ENCODE data around the gene HNRNPDL. TPM values are rescaled to one million over a fixed set of nuclear protein-coding genes. Genes with fewer than 3 reads are reported as not detected.

The HNRNPDL gene
- total RNA-seq, 1 donor, result 143 TPM

DNA sequence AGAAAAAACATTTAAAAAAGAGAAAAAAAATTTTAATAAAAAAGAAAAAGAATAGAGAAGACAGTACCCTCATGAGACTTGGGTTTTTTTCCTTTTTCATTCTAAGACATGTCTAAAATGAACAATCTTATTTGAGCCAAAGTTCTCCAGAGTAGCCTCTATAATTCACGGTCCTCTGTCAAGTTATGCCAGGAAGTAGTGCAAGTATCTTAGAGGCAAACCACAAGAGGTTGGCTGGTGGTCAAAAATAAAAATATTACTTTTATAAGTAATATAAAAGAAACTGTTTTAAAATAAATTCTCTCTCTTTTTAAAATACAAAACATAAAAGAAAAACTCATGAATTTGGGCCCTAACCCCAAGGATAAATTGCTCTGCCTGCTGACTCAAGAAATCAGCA, 26.5 kb downstream of the HNRNPDL start:
- DNase-seq (ENCODE audit: insufficient read length, low spot score, missing footprints), result peak; percentile 54
- TF ChIP-seq, protein P1, sequence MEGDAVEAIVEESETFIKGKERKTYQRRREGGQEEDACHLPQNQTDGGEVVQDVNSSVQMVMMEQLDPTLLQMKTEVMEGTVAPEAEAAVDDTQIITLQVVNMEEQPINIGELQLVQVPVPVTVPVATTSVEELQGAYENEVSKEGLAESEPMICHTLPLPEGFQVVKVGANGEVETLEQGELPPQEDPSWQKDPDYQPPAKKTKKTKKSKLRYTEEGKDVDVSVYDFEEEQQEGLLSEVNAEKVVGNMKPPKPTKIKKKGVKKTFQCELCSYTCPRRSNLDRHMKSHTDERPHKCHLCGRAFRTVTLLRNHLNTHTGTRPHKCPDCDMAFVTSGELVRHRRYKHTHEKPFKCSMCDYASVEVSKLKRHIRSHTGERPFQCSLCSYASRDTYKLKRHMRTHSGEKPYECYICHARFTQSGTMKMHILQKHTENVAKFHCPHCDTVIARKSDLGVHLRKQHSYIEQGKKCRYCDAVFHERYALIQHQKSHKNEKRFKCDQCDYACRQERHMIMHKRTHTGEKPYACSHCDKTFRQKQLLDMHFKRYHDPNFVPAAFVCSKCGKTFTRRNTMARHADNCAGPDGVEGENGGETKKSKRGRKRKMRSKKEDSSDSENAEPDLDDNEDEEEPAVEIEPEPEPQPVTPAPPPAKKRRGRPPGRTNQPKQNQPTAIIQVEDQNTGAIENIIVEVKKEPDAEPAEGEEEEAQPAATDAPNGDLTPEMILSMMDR (IDR thresholded peaks at IDR 0.05; ENCODE audit: extremely low read depth, low read depth, low read length), result no peak
- Histone ChIP-seq H3K79me2 (ENCODE audit: insufficient read depth, low read length) (no peaks in the 10 kb centered on the region), H3K27ac (ENCODE audit: low read depth, low read length) (no peak overlapping the region), H4K20me1 (ENCODE audit: insufficient read depth, low read length) (no peaks in the 10 kb centered on the region), H3K27me3 (ENCODE audit: insufficient read depth, low read length) (no peaks in the 10 kb centered on the region), H3K4me2 (ENCODE audit: insufficient read depth, low read length) (no peak overlapping the region), H3K36me3 (ENCODE audit: insufficient read depth, low read length) (no peaks in the 10 kb centered on the region), H3K9me3 (ENCODE audit: low read depth, low read length) (no peaks in the 10 kb centered on the region), H3K4me3 (ENCODE audit: insufficient read depth, low read length) (no peak overlapping the region), H3K4me1 (ENCODE audit: insufficient read depth, low read length) (no peaks in the 10 kb centered on the region), H2AFZ (ENCODE audit: low read length) (no peak overlapping the region)

DNA sequence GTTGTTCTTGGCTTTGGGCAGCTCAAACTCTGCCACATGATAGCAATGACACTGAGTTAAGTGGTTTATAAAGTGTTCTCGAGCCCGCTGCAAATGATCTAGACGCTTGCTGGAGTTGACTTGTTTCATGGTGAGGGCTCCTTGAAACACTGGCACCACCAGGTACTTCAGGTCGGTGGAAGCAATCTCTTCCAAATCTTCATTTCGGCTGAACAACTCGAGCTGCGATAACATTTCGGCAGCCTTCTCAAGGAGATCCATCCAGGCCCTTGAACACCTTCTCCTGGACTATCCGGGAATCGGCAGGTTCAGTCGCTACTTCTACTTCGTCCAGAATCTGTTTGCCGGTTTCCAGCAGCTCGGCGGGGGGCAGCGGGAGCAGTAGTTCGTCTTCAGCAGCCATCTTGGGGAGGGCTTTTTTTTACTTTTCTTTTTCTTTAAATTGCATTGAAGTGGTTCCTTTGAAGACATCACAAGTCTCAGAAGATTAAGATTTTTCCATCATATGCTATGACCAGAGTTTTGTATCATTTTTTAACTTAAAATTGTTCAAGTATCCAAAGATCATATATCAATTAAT, 28.0 kb downstream of the HNRNPDL start:
- no peaks in the 10 kb centered on the region for H3K36me3 ChIP-seq (ENCODE audit: insufficient read depth, low read length)
- no peaks in the 10 kb centered on the region for H3K4me1 ChIP-seq (ENCODE audit: insufficient read depth, low read length)
- no peaks in the 10 kb centered on the region for H3K79me2 ChIP-seq (ENCODE audit: insufficient read depth, low read length)
- no peak overlapping the region for H3K4me2 ChIP-seq (ENCODE audit: insufficient read depth, low read length)
- TF ChIP-seq, protein P1 (IDR thresholded peaks at IDR 0.05; ENCODE audit: extremely low read depth, low read depth, low read length), result no peak
- H3K9me3 ChIP-seq (ENCODE audit: low read depth, low read length), result no peaks in the 10 kb centered on the region
- H4K20me1 ChIP-seq (ENCODE audit: insufficient read depth, low read length), result no peaks in the 10 kb centered on the region
- H3K27ac ChIP-seq (ENCODE audit: low read depth, low read length), result no peak overlapping the region
- no peaks in the 10 kb centered on the region for H3K27me3 ChIP-seq (ENCODE audit: insufficient read depth, low read length)
- H2AFZ ChIP-seq (ENCODE audit: low read length), result no peak overlapping the region
- no peak overlapping the region for H3K4me3 ChIP-seq (ENCODE audit: insufficient read depth, low read length)
- no peak for DNase-seq (ENCODE audit: insufficient read length, low spot score, missing footprints)

DNA sequence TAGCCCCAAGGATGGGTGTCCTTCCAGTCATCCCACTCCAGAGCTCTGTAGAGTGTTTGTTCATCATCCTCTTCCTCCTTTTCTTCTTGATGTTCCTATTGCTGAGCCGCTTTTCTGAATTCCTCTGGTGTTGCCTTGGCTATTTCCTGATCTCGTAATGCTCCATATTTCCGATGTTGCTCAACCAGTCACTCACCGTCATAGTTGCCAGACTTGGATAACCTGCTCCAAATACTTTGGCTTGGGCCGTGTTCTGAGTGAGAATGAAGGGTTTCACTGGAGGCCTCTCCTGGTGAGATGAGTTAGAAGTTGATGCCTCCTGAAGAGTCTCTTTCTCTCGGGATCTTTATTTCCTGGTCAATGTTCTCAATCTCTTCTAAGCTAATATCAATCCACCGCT, 28.7 kb downstream of the HNRNPDL start:
- TF ChIP-seq, protein P1 (IDR thresholded peaks at IDR 0.05; ENCODE audit: extremely low read depth, low read depth, low read length), result no peak
- no peak overlapping the region for H3K27ac ChIP-seq (ENCODE audit: low read depth, low read length)
- DNase-seq (ENCODE audit: insufficient read length, low spot score, missing footprints), result no peak
- no peaks in the 10 kb centered on the region for H3K79me2 ChIP-seq (ENCODE audit: insufficient read depth, low read length)
- H3K36me3 ChIP-seq (ENCODE audit: insufficient read depth, low read length), result no peaks in the 10 kb centered on the region
- no peaks in the 10 kb centered on the region for H3K4me1 ChIP-seq (ENCODE audit: insufficient read depth, low read length)
- no peak overlapping the region for H3K4me3 ChIP-seq (ENCODE audit: insufficient read depth, low read length)
- H2AFZ ChIP-seq (ENCODE audit: low read length), result no peak overlapping the region
- no peaks in the 10 kb centered on the region for H4K20me1 ChIP-seq (ENCODE audit: insufficient read depth, low read length)
- H3K9me3 ChIP-seq (ENCODE audit: low read depth, low read length), result no peaks in the 10 kb centered on the region
- H3K4me2 ChIP-seq (ENCODE audit: insufficient read depth, low read length), result no peak overlapping the region
- H3K27me3 ChIP-seq (ENCODE audit: insufficient read depth, low read length), result no peaks in the 10 kb centered on the region

DNA sequence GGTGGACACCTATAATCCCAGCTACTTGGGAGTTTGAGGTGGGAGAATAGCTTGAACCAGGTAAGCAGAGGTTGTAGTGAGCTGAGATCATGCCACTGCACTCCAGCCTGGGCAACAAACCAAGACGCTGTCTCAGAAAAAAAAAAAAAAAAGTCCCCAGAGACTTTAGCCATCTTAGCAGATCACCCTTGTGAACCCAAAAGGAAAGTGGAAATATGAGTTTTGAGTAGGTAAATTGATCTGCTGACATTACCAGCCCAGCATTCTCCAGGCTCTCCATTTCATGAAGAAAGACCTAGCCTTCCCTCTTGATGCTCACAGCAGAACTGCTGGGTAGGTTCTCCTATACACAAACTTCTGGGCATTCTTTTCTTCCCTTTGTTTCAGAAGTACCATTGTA, 32.0 kb downstream of the HNRNPDL start:
- H3K4me3 ChIP-seq (ENCODE audit: insufficient read depth, low read length), result no peak overlapping the region
- H3K79me2 ChIP-seq (ENCODE audit: insufficient read depth, low read length), result no peaks in the 10 kb centered on the region
- TF ChIP-seq, protein P1 (IDR thresholded peaks at IDR 0.05; ENCODE audit: extremely low read depth, low read depth, low read length), result no peak
- H3K36me3 ChIP-seq (ENCODE audit: insufficient read depth, low read length), result no peaks in the 10 kb centered on the region
- no peak overlapping the region for H3K4me2 ChIP-seq (ENCODE audit: insufficient read depth, low read length)
- no peaks in the 10 kb centered on the region for H3K9me3 ChIP-seq (ENCODE audit: low read depth, low read length)
- H3K27ac ChIP-seq (ENCODE audit: low read depth, low read length), result no peak overlapping the region
- no peaks in the 10 kb centered on the region for H3K27me3 ChIP-seq (ENCODE audit: insufficient read depth, low read length)
- DNase-seq (ENCODE audit: insufficient read length, low spot score, missing footprints), result peak; percentile 3
- no peak overlapping the region for H2AFZ ChIP-seq (ENCODE audit: low read length)
- H3K4me1 ChIP-seq (ENCODE audit: insufficient read depth, low read length), result no peaks in the 10 kb centered on the region
- no peaks in the 10 kb centered on the region for H4K20me1 ChIP-seq (ENCODE audit: insufficient read depth, low read length)
